A549 (cell line): ENCODE results near the gene TCEA2. TPM values are rescaled to one million over a fixed set of nuclear protein-coding genes. Genes with fewer than 3 reads are reported as not detected.

ENCODE experiments used
- ATAC-seq, 2 experiments: fragments of 200-7000 bp in 1 of 2; fragments of >200 bp in 1 of 2; cut with Nextera tagmentation in 1 of 2; cut with Tn5 transposase in 1 of 2; 3 replicates each; pipeline versions ENCODE4 v1.8.0 to v1.9.1; 2018 to 2020; ENCODE audit warnings: mild to moderate bottlenecking in 1 of 2, moderate library complexity in 1 of 2
- CTCF ChIA-PET: fragments of 300-600 bp; sonication (Branson Sonifier 250); formaldehyde crosslinking; extraction: SDS; loops from one replicate; lab custom pipeline; 2021; ENCODE audit warnings: antibody characterized with exemption, inconsistent platforms; lab: Yijun Ruan, JAX
- POLR2A ChIA-PET: fragments of 350-600 bp; formaldehyde crosslinking; extraction: SDS; loops from one replicate; lab custom pipeline; 2021; ENCODE audit warnings: antibody characterized with exemption, inconsistent platforms; lab: Yijun Ruan, JAX
- DNase-seq, 2 experiments: peaks; one replicate each; pipeline versions ENCODE4 v3.0.0 to v3.0.0-alpha.2; 2011 to 2016; ENCODE audit warnings: low read depth in 1 of 2, low spot score in 1 of 2
- FAIRE-seq: peaks from 2 replicates; lab custom pipeline; 2011; peaks lifted over from hg19 to GRCh38; lab: Jason Lieb, UNC
- H3K27ac ChIP-seq, 2 experiments: fragments of >200 bp; sonication (Bioruptor Twin); formaldehyde crosslinking; 3 replicates each; pipeline ENCODE4 v1.5.1; 2016 to 2017
- H3K4me1 ChIP-seq: fragments of >200 bp; sonication (Bioruptor Twin); formaldehyde crosslinking; 3 replicates; pipeline ENCODE4 v1.6.1; 2016
- H3K4me2 ChIP-seq: fragments of >200 bp; sonication (Bioruptor Twin); formaldehyde crosslinking; 3 replicates; pipeline ENCODE4 v1.6.1; 2016
- H3K4me3 ChIP-seq: fragments of >200 bp; sonication (Bioruptor Twin); formaldehyde crosslinking; 3 replicates; pipeline ENCODE4 v1.5.1; 2016
- H3K9me3 ChIP-seq: fragments of >200 bp; sonication (Bioruptor Twin); formaldehyde crosslinking; 3 replicates; pipeline ENCODE4 v1.6.1; 2016
- BHLHE40 ChIP-seq: IDR thresholded peaks from 2 replicates; pipeline ENCODE4 v1.6.1; 2012; ENCODE audit warnings: low read depth, low read length, inconsistent platforms
- CEBPB ChIP-seq, 2 experiments: fragments of >200 bp in 1 of 2; sonication (Bioruptor Twin) in 1 of 2; formaldehyde crosslinking in 1 of 2; IDR thresholded peaks; 2 replicates each; pipeline ENCODE4 v1.6.1; 2012 to 2016
- CHD2 ChIP-seq: fragments of 150-350 bp; IDR thresholded peaks from 2 replicates; pipeline ENCODE4 v1.6.1; 2014; ENCODE audit warnings: low read length; ENCODE audit not compliant: partially characterized antibody
- CHD4 ChIP-seq: fragments of 200-600 bp; sonication (generic); IDR thresholded peaks from 2 replicates; pipeline ENCODE4 v1.6.1; 2016; ENCODE audit warnings: antibody characterized with exemption, mild to moderate bottlenecking, borderline replicate concordance
- ESRRA ChIP-seq: fragments of 150-350 bp; IDR thresholded peaks from 2 replicates; pipeline ENCODE4 v1.6.1; 2014; ENCODE audit warnings: mild to moderate bottlenecking, low read length, borderline replicate concordance
- FOSB ChIP-seq: fragments of 250-450 bp; sonication (Bioruptor Pico); IDR thresholded peaks from 2 replicates; pipeline ENCODE4 v1.5.0; 2020; ENCODE audit warnings: mild to moderate bottlenecking, moderate library complexity
- HEYL ChIP-seq: fragments of 250-450 bp; sonication (Bioruptor Pico); IDR thresholded peaks from 2 replicates; pipeline ENCODE4 v1.8.0; 2021; ENCODE audit warnings: mild to moderate bottlenecking, moderate library complexity
- JUN ChIP-seq, 2 experiments: fragments of >200 bp; sonication (Bioruptor Twin); formaldehyde crosslinking; IDR thresholded peaks; 2 replicates in 1 of 2; 3 replicates in 1 of 2; pipeline ENCODE4 v1.6.1; 2016 to 2017
- KDM1A ChIP-seq: fragments of 200-600 bp; sonication (generic); IDR thresholded peaks from 2 replicates; pipeline ENCODE4 v1.6.1; 2016; ENCODE audit warnings: low read depth, mild to moderate bottlenecking
- MAX ChIP-seq: IDR thresholded peaks from 2 replicates; pipeline ENCODE4 v1.6.1; 2012
- MYC ChIP-seq: IDR thresholded peaks from 2 replicates; pipeline ENCODE4 v1.6.1; 2012; ENCODE audit warnings: mild to moderate bottlenecking, inconsistent platforms, low read length, improper control_type of control experiment, borderline replicate concordance
- NR3C1 ChIP-seq: fragments of >200 bp; sonication (Bioruptor Twin); formaldehyde crosslinking; IDR thresholded peaks from 3 replicates; pipeline ENCODE4 v1.6.1; 2017
- PHF8 ChIP-seq: fragments of 200-600 bp; sonication (generic); IDR thresholded peaks from 2 replicates; pipeline ENCODE4 v1.6.1; 2016; ENCODE audit warnings: low read depth, mild to moderate bottlenecking, antibody characterized with exemption, moderate library complexity, borderline replicate concordance
- POLR2A ChIP-seq: IDR thresholded peaks from 2 replicates; pipeline ENCODE4 v1.6.1; 2012; ENCODE audit warnings: mild to moderate bottlenecking, low read length
- RNF2 ChIP-seq: fragments of 200-600 bp; sonication (generic); IDR thresholded peaks from 2 replicates; pipeline ENCODE4 v1.6.1; 2016; ENCODE audit warnings: low read depth, mild to moderate bottlenecking, antibody characterized with exemption, moderate library complexity, borderline replicate concordance
- ZNF302 ChIP-seq: fragments of 250-450 bp; sonication (Bioruptor Pico); IDR thresholded peaks from 2 replicates; pipeline ENCODE4 v1.9.0; 2021; ENCODE audit warnings: inconsistent platforms, mild to moderate bottlenecking, moderate library complexity
- WGBS: methylation state at CpG from one replicate; pipeline ENCODE4 v1.1.6; 2017; ENCODE audit errors: missing lambda C conversion rate; 5-methylcytosine and 5-hydroxymethylcytosine counted together
- polyA minus RNA-seq: library from RNA; depleted of rRNA, polyadenylated mRNA; stranded (reverse); fragments of >200 nt; gene quantifications from 2 replicates; pipeline ENCODE4 v1.2.3, GENCODE V29; 2011; rRNA and poly(A)+ RNA removed
- polyA plus RNA-seq, 4 experiments: library from polyadenylated mRNA; depleted of rRNA in 3 of 4; stranded (reverse); fragments of >200 nt; fragmentation: RNase III in 1 of 4; extraction: RNeasy Plus Mini Kit Qiagen cat#74134 plus additional on column Dnase treatment in 1 of 4; gene quantifications; 2 replicates in 3 of 4; 3 replicates in 1 of 4; pipeline ENCODE4 v1.2.3, GENCODE V29; 2011 to 2017
- TF ChIP-seq, protein P1 (sequence below): fragments of >200 bp; sonication (Bioruptor Twin); formaldehyde crosslinking; IDR thresholded peaks from 3 replicates; pipeline ENCODE4 v1.5.1; 2016
- TF ChIP-seq, protein P2 (sequence below): fragments of 450-650 bp; IDR thresholded peaks from 2 replicates; pipeline ENCODE4 v1.6.1; 2014; ENCODE audit warnings: antibody characterized with exemption
- TF ChIP-seq, protein P3 (sequence below): fragments of >200 bp; sonication (Bioruptor Twin); formaldehyde crosslinking; IDR thresholded peaks from 3 replicates; pipeline ENCODE4 v1.6.1; 2016

The TCEA2 gene
- polyA plus RNA-seq (2011; rRNA removed) (11.2 and 13.3 TPM in 2 replicates), polyA plus RNA-seq (2017; fragmentation: RNase III; extraction: RNeasy Plus Mini Kit Qiagen cat#74134 plus additional on column Dnase treatment) (23.3 to 34.7 TPM (median 29.8 TPM) in 3 replicates), polyA minus RNA-seq (14.4 and 20.1 TPM in 2 replicates)
- polyA plus RNA-seq (2012; cell fraction: cytosol; rRNA removed): 32.7 and 37.6 TPM in 2 replicates
- polyA plus RNA-seq (2012; cell fraction: nucleus; rRNA removed): 84.7 and 87.9 TPM in 2 replicates

DNA sequence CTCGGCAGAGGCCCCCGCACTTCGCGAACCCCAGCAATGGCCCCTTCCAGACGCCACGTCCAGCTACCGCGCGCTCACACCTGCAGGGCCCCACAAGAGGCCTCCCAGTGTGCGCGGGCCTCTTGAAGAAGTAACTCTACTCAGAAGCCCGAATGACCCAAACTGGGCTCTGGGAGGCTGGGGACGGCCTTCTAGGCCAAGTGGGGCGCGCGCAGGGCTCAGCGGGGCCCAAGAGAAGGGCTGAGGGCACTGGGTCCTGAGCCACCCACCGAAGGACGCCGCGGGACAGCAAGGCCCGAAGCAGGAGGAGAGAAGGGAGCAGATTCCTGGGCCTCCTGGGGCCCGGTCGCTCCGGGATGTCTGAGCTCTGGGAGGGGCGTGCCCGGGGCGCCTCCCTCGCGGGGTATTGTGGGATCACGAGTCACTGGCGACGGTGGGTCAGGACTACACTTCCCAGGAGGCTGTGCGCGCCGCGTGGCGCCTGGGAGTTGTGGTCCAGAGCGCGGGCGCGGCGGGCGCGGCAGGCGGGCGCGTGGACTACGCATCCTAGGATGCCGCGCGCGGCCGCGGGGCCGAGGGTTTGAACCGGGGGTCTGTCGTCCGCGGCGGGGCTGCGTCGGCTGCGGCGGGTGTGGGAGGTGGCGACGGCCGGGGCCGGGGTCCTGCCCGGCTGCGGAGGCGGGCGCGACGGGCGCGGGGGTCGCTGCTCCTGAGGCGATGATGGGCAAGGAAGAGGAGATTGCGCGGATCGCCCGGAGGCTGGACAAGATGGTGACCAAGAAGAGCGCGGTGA, at the start of gene TCEA2:
Gene TCEA2, plus strand, starts transcription at position 603 of the 793 bp plus-strand sequence. Its CDS starts 115 bp downstream, at position 718.
- TF ChIP-seq MYC (peak; percentile 90), ZNF302 (CRISPR knock-in tag) (no peak), MAX (peak; percentile 85), ESRRA (no peak), KDM1A (no peak), CHD4 (no peak), PHF8 (peak; percentile 91), NR3C1 (no peak), CHD2 (no peak), HEYL (no peak), POLR2A (peak; percentile 56), RNF2 (no peak), JUN (IDR thresholded peaks at IDR 0.05) (peak in 1 of 2 experiments; percentile 81; a peak in 3 of 5 replicates), FOSB (CRISPR knock-in tag) (no peak), BHLHE40 (no peak)
- TF ChIP-seq, protein P1, sequence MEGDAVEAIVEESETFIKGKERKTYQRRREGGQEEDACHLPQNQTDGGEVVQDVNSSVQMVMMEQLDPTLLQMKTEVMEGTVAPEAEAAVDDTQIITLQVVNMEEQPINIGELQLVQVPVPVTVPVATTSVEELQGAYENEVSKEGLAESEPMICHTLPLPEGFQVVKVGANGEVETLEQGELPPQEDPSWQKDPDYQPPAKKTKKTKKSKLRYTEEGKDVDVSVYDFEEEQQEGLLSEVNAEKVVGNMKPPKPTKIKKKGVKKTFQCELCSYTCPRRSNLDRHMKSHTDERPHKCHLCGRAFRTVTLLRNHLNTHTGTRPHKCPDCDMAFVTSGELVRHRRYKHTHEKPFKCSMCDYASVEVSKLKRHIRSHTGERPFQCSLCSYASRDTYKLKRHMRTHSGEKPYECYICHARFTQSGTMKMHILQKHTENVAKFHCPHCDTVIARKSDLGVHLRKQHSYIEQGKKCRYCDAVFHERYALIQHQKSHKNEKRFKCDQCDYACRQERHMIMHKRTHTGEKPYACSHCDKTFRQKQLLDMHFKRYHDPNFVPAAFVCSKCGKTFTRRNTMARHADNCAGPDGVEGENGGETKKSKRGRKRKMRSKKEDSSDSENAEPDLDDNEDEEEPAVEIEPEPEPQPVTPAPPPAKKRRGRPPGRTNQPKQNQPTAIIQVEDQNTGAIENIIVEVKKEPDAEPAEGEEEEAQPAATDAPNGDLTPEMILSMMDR: no peak
- TF ChIP-seq, protein P2, sequence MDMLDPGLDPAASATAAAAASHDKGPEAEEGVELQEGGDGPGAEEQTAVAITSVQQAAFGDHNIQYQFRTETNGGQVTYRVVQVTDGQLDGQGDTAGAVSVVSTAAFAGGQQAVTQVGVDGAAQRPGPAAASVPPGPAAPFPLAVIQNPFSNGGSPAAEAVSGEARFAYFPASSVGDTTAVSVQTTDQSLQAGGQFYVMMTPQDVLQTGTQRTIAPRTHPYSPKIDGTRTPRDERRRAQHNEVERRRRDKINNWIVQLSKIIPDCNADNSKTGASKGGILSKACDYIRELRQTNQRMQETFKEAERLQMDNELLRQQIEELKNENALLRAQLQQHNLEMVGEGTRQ: no peak; the same call in 1 of the 2 replicates
- TF ChIP-seq, protein P3, sequence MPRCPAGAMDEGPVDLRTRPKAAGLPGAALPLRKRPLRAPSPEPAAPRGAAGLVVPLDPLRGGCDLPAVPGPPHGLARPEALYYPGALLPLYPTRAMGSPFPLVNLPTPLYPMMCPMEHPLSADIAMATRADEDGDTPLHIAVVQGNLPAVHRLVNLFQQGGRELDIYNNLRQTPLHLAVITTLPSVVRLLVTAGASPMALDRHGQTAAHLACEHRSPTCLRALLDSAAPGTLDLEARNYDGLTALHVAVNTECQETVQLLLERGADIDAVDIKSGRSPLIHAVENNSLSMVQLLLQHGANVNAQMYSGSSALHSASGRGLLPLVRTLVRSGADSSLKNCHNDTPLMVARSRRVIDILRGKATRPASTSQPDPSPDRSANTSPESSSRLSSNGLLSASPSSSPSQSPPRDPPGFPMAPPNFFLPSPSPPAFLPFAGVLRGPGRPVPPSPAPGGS: peak; percentile 78
- 4% methylated on average over 22 of the region's 85 CpGs for WGBS
- FAIRE-seq (no peak), DNase-seq (peak; percentile 96), ATAC-seq (peak; percentile 83 to 91)
- ChIA-PET POLR2A (interaction anchor here (0.6 to 1.9 kb wide), 10 partner anchors 9 to 542 kb away, joined by 3 to 29 read pairs (median 6); partner anchors contain the start of genes OPRL1, PPDPF, RGS19 and SOX18), CTCF (interaction anchor here (0.7 to 7.2 kb wide), 7 partner anchors 10 to 525 kb away, joined by 3 to 143 read pairs (median 5); partner anchors contain the start of gene C20orf204)
- H3K9me3 ChIP-seq: no peaks in the 10 kb centered on the region
- peak within 1 kb of the TSS; percentile 96 to 98 for H3K27ac ChIP-seq
- H3K4me2 ChIP-seq: peak within 1 kb of the TSS; percentile 99
- H3K4me3 ChIP-seq: peak within 1 kb of the TSS; percentile 97
- H3K4me1 ChIP-seq: peaks cover 49% of the 10 kb centered on the region

DNA sequence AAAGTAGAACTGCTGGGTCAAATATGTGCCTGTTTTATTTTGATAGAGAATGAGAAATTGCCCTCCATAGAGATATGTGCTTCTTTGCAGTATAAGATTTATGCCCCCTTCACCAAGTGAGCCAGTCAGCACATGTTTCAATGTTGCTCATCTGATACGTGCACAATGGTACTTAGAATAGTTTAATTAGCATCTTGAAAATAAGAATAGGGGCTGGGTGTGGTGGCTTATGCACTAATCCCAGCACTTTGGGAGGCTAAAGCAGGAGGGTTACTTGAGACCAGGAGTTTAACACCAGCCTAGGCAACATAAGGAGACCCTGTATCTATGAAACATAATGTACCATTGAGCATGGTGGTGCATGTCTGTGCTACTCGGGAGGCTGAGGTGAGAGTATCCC, 47.4 kb upstream of the TCEA2 start:
- no peak for ATAC-seq
- WGBS: 91% methylated on average over 2 of the region's 2 CpGs
- H3K27ac ChIP-seq: no peak overlapping the region

More for the DNA sequence above, 47.4 kb upstream of the TCEA2 start:
- FAIRE-seq: no peak
- no peak overlapping the region for H3K4me2 ChIP-seq
- DNase-seq: no peak
- POLR2A ChIA-PET: no interaction called here
- no peak for TF ChIP-seq CEBPB (IDR thresholded peaks at IDR 0.05)
- H3K9me3 ChIP-seq: no peaks in the 10 kb centered on the region
- no peaks in the 10 kb centered on the region for H3K4me1 ChIP-seq
- H3K4me3 ChIP-seq: no peak overlapping the region
- CTCF ChIA-PET: no interaction called here
